Natural killer cell (primary cell): ENCODE data around the gene SLC6A6. TPM values are rescaled to one million over a fixed set of nuclear protein-coding genes. Genes with fewer than 3 reads are reported as not detected.

Experiments used
- ATAC-seq, 3 donors: fragments of 150-1000 bp in 2 of 3; fragments of 200-7000 bp in 1 of 3; cut with Tn5 transposase; 1 replicate in 1 of 3; 2 replicates in 2 of 3; pipeline ENCODE4 v1.10.0; 2021; ENCODE audit warnings: mild to moderate bottlenecking in 2 of 3, moderate library complexity in 2 of 3
- DNase-seq, 2 donors: peaks; one replicate each; pipeline versions ENCODE4 v3.0.0 to v3.0.0-alpha.2; 2013 to 2021; ENCODE audit warnings: mixed read lengths in 1 of 2
- H3K27ac ChIP-seq: one replicate; pipeline ENCODE4 v1.5.1; 2013; ENCODE audit warnings: mild to moderate bottlenecking, low read length
- H3K27me3 ChIP-seq: one replicate; pipeline ENCODE4 v1.6.1; 2013; ENCODE audit warnings: low read length; ENCODE audit not compliant: control insufficient read depth, insufficient read depth
- H3K36me3 ChIP-seq: one replicate; pipeline ENCODE4 v1.6.1; 2013; ENCODE audit warnings: low read length; ENCODE audit not compliant: control insufficient read depth, insufficient read depth
- H3K4me1 ChIP-seq: one replicate; pipeline ENCODE4 v1.6.1; 2013; ENCODE audit warnings: low read length; ENCODE audit not compliant: control insufficient read depth, insufficient read depth
- H3K4me3 ChIP-seq: one replicate; pipeline ENCODE4 v1.5.1; 2013; ENCODE audit warnings: low read length
- H3K9me3 ChIP-seq: one replicate; pipeline ENCODE4 v1.6.1; 2013; ENCODE audit warnings: low read length; ENCODE audit not compliant: control insufficient read depth, insufficient read depth
- H3K27ac Mint-ChIP-seq, 2 donors: one replicate each; pipeline ENCODE4 v1.8.0; 2022; ENCODE audit warnings: mild to moderate bottlenecking in 2 of 2, mixed read lengths in 2 of 2, moderate library complexity in 1 of 2
- H3K27me3 Mint-ChIP-seq, 2 donors: one replicate each; pipeline ENCODE4 v1.8.0; 2022; ENCODE audit warnings: low read depth in 2 of 2, mixed read lengths in 2 of 2
- H3K36me3 Mint-ChIP-seq: one replicate; pipeline ENCODE4 v1.8.0; 2022; ENCODE audit warnings: mixed read lengths
- H3K4me1 Mint-ChIP-seq, 2 donors: one replicate each; pipeline ENCODE4 v1.8.0; 2022; ENCODE audit warnings: mixed read lengths in 2 of 2
- H3K4me3 Mint-ChIP-seq: one replicate; pipeline ENCODE4 v1.8.0; 2022; ENCODE audit warnings: mild to moderate bottlenecking, moderate library complexity, mixed read lengths
- H3K9me3 Mint-ChIP-seq, 2 donors: one replicate each; pipeline ENCODE4 v1.8.0; 2022; ENCODE audit warnings: mixed read lengths in 2 of 2
- WGBS: methylation state at CpG from one replicate; pipeline ENCODE4 v1.1.7; 2013; ENCODE audit warnings: missing lambda C conversion rate; ENCODE audit not compliant: insufficient coverage; 5-methylcytosine and 5-hydroxymethylcytosine counted together
- intact Hi-C: fragments of 100-400 bp; cut with micrococcal nuclease; formaldehyde crosslinking; loops from one replicate; pipeline ENCODE4 v1.14.2; 2022
- total RNA-seq, 4 donors: library from RNA; stranded (reverse); fragments of 120-200 nt in 1 of 4; gene quantifications; one replicate each; pipeline versions ENCODE4 v1.2.3 to v1.2.4, GENCODE V29; 2013 to 2022
- TF ChIP-seq, protein P1 (sequence below): fragments of 200-600 bp; IDR thresholded peaks from one replicate; pipeline ENCODE4 v1.8.0; 2022; ENCODE audit warnings: antibody characterized with exemption

The SLC6A6 gene
- total RNA-seq, 3 donors from 2014 or later (not counting 1 experiment from before 2014, with no cell fraction given): 43.7 to 55.4 (median 50.1) TPM

DNA sequence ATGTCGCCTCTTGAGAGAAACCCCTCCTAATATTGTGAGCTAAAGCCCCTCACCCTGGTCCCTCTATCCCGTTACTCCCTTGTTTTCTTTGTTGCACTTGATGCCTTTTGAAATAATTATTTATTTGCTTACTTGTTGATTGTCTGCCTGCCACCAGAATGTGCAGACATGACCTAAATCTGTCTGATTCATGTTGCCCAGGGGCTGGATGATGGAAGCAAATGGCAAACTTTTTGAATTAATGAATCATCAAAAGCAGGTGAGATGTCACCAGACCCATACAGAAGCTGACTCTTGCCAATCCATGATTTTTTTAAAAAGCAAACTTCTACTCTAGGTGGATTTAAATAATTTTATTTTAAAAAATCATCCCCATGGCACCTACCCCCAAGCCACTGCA is 88.4 kb downstream of the SLC6A6 start:
- H3K36me3 ChIP-seq: peaks cover 10% of the 10 kb centered on the region
- H3K9me3 ChIP-seq: no peaks in the 10 kb centered on the region
- Mint-ChIP-seq H3K27ac (no peak overlapping the region), H3K36me3 (no peaks in the 10 kb centered on the region), H3K4me1 (no peaks in the 10 kb centered on the region), H3K9me3 (no peaks in the 10 kb centered on the region), H3K27me3 (no peaks in the 10 kb centered on the region), H3K4me3 (no peak overlapping the region)
- intact Hi-C loops: no loop called here
- H3K27ac ChIP-seq: no peak overlapping the region
- no peak overlapping the region for H3K4me3 ChIP-seq
- WGBS: 93% methylated on average over 2 of the region's 2 CpGs
- TF ChIP-seq, protein P1, sequence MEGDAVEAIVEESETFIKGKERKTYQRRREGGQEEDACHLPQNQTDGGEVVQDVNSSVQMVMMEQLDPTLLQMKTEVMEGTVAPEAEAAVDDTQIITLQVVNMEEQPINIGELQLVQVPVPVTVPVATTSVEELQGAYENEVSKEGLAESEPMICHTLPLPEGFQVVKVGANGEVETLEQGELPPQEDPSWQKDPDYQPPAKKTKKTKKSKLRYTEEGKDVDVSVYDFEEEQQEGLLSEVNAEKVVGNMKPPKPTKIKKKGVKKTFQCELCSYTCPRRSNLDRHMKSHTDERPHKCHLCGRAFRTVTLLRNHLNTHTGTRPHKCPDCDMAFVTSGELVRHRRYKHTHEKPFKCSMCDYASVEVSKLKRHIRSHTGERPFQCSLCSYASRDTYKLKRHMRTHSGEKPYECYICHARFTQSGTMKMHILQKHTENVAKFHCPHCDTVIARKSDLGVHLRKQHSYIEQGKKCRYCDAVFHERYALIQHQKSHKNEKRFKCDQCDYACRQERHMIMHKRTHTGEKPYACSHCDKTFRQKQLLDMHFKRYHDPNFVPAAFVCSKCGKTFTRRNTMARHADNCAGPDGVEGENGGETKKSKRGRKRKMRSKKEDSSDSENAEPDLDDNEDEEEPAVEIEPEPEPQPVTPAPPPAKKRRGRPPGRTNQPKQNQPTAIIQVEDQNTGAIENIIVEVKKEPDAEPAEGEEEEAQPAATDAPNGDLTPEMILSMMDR: no peak
- no peaks in the 10 kb centered on the region for H3K27me3 ChIP-seq
- ATAC-seq (no peak), DNase-seq (no peak)
- no peaks in the 10 kb centered on the region for H3K4me1 ChIP-seq

DNA sequence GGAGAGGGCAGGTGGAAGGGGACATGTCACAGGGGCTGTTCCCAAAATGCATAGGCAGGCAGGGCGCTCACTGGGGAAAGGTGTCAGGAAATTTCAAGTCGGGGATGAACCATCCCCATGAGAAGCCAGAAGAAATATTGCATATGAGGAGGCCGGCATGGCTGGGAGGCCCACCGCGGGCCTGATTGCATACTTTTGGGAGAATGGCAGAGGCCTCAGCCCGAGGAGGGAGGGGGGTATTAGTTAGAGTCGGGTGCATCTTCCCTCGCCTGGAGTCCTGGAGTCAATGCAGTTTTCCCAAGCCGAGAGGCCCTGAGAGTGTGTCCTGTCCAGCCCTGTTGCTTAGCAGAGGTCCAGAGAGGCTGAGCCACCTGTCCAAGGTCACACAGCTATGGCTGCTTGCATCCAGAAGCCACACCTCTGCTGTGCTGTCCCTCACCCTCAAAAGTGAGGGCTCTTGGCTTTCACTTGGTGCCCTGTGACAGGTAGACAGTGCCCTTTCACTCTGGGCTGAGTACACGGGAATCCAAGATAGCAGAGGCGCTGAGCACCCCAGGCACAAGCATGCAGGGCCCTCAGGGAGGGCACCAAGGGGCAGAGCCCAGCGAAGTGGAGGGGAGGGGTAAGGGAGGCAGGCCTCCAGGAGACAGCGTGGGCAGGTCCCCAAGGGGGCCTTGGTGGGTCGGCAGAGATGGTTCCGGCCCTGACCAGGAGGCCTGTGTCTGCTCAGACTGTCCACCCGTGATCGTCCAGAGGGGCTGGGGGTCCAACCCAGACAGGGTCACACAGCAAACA is 89.2 kb downstream of the SLC6A6 start:
- no peaks in the 10 kb centered on the region for H3K9me3 Mint-ChIP-seq

DNA sequence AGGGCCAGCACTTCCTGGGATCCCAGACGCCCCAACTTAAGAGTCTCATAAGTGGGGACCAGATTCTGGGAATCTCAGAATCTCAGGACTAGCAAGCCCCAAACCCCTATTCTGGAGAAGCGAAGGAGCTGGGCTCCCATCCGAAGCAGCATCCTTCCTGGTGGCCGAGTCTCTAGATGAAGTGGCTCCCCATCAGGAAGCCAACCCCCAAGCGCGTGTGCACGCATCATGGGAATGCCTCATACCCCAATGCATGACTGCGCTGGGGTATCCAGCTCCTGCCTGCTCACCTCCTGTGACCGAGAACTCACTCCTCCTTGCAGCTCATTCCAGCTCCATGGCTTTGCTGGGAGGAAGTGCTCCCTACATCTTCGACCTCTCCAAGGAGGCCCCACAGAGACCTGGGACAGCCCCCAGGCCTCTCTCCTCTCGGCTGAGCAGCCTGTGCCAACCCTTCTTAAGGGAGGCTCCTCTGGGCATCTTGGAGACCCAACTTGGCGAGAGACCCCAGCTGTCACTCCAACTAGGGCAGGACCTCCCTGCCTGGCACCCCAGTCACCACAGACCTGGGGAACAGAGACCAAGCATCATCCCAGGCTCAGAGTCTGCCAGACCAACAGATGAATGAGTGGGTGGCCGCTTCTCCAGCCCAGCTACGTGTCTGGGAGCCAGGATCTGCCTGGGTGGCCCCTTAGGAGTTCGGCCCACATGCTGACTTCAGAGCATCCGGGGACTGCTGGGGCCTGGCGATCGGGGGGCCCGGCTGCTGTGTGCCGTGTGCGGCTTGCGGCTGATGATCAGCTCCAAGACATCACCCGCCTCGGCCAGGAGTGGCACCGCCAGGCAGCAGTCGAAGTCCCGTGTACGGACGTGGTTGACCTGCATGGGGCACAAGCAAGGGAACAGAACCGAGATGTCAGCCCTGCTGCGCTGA is 90.8 kb downstream of the SLC6A6 start:
- Mint-ChIP-seq H3K36me3 (no peaks in the 10 kb centered on the region), H3K4me3 (no peak overlapping the region), H3K4me1 (no peaks in the 10 kb centered on the region), H3K9me3 (no peaks in the 10 kb centered on the region), H3K27me3 (peaks cover 0 to 6% of the 10 kb centered on the region in 2 donors), H3K27ac (no peak overlapping the region)
- no peak overlapping the region for H3K27ac ChIP-seq
- no peaks in the 10 kb centered on the region for H3K9me3 ChIP-seq
- DNase-seq: no peak
- WGBS: 95% methylated on average over 31 of the region's 31 CpGs
- no peaks in the 10 kb centered on the region for H3K27me3 ChIP-seq
- TF ChIP-seq, protein P1: no peak
- intact Hi-C loops: no loop called here
- H3K4me1 ChIP-seq: no peaks in the 10 kb centered on the region
- no peak for ATAC-seq
- peaks cover 7% of the 10 kb centered on the region for H3K36me3 ChIP-seq
- H3K4me3 ChIP-seq: no peak overlapping the region

More for the DNA sequence above, 89.2 kb downstream of the SLC6A6 start:
- Histone ChIP-seq H3K36me3 (peaks cover 10% of the 10 kb centered on the region), H3K4me1 (no peaks in the 10 kb centered on the region), H3K4me3 (no peak overlapping the region), H3K27me3 (no peaks in the 10 kb centered on the region), H3K27ac (no peak overlapping the region), H3K9me3 (no peaks in the 10 kb centered on the region)
- no peak for DNase-seq
- Mint-ChIP-seq H3K27ac (no peak overlapping the region), H3K4me1 (no peaks in the 10 kb centered on the region), H3K4me3 (no peak overlapping the region), H3K36me3 (no peaks in the 10 kb centered on the region), H3K27me3 (no peaks in the 10 kb centered on the region)
- TF ChIP-seq, protein P1: no peak
- intact Hi-C loops: no loop called here
- 93% methylated on average over 17 of the region's 17 CpGs for WGBS
- ATAC-seq: no peak
